ENCODE measurements around the gene MAP7D1. TPM values are rescaled to one million over a fixed set of nuclear protein-coding genes. Genes with fewer than 3 reads are reported as not detected.

The MAP7D1 gene
- total and polyA plus RNA-seq, 2 of the 13 experiments (the other 11 are each of a cell fraction or from before 2014, with no cell fraction given), result 5.6 to 7.2 TPM

- TF ChIP-seq NFAT5 (CRISPR knock-in tag; IDR thresholded peaks at IDR 0.05) (no peak), MATR3 (CRISPR knock-in tag; IDR thresholded peaks at IDR 0.05) (no peak), ZNF367 (CRISPR knock-in tag; IDR thresholded peaks at IDR 0.05; ENCODE audit: borderline replicate concordance) (no peak), SRF (IDR thresholded peaks at IDR 0.05; ENCODE audit: low read depth, low read length) (no peak), AKAP8 (CRISPR knock-in tag; IDR thresholded peaks at IDR 0.05) (no peak), ZNF362 (CRISPR knock-in tag; IDR thresholded peaks at IDR 0.05; ENCODE audit: borderline replicate concordance) (peak; percentile 25; the same call in 1 of the 2 replicates), MED13 (CRISPR knock-in tag; IDR thresholded peaks at IDR 0.05) (peak; percentile 57; the same call in 1 of the 2 replicates), ZNF414 (CRISPR knock-in tag; IDR thresholded peaks at IDR 0.05) (peak; percentile 64; the same call in 1 of the 2 replicates), CBX1 (IDR thresholded peaks at IDR 0.05; ENCODE audit: low read depth) (no peak), ZKSCAN8 (CRISPR knock-in tag; IDR thresholded peaks at IDR 0.05; ENCODE audit: borderline replicate concordance) (0 out of 2 replicates have a peak, but pooled peaks have one; percentile 15), TCF7 (IDR thresholded peaks at IDR 0.05; ENCODE audit: low read depth) (no peak), ZNF142 (CRISPR knock-in tag; IDR thresholded peaks at IDR 0.05) (no peak), ATF6 (CRISPR knock-in tag; conservative IDR thresholded peaks at IDR 0.05) (no peak), U2AF1 (optimal IDR thresholded peaks at IDR 0.05; ENCODE audit: low read depth, low read length) (peak; percentile 1), SIX4 (CRISPR knock-in tag; IDR thresholded peaks at IDR 0.05) (peak; percentile 80)
Measured at GRCh38 chr1:36223996-36224536, 68.1 kb downstream of the MAP7D1 start, which contains the start of gene THRAP3 (continued).
